ENCODE measurements around the gene TRIM8.
"Not testable (repeated sequence)": the region's sequence is repeated elsewhere in the genome, so short reads cannot be mapped to it uniquely, and the experiment has no call there.

Gene TRIM8

DNA sequence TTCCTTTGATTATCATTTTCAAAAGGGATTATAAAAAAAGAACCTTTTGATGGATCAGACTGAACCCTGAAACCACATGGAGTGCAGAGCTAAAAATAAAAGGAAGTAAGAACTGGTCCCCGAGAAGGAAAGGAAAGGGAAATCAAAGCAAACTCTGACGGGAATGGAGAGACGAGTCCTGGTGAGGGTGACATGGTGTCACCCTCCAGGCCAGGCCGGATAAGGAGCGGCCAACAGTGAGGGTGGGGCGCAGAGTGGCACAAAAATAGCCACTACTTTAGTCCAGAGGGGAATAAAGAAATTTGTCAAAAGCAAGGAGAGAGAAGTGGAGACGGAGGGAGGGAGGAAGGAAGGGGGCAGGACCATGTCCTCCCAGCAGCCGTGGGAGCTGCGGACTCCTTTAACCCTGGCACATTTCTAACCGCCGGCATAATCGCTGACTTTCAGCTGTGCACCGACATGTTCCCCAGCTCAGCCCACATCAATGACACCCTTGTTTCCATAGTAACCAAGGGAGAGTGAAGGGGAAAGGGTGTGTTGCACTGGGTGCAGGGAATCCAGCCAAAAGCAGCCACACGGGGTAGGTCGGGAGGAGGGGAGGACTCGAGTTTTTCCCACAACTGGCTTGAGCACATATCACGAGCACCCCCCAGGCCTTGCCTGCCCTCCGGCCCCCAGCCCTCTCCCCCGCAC lies 29.7 kb downstream of the TRIM8 start:
- DNase-seq: peak; percentile 52 to 55

DNA sequence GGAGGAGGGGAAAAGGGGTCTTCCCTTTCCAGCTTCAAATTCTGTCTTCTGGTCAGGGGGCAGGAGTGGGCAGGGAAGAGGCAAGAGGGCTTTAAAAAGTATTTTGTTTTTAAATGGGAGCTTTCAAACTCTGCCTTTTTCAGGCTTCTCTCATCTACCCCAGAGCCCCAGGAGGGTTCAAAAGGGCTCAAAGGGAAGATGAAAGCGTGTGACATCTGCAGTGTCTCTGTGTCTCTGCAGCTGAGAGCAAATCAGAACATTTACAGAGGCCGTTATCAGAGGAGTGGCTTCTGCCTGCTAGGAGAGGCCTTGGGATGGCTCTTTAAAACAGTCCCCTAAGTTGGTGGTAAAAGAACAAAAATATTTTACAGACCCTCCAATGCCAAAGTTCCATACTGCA lies 30.3 kb downstream of the TRIM8 start:
- no peak for DNase-seq

DNA sequence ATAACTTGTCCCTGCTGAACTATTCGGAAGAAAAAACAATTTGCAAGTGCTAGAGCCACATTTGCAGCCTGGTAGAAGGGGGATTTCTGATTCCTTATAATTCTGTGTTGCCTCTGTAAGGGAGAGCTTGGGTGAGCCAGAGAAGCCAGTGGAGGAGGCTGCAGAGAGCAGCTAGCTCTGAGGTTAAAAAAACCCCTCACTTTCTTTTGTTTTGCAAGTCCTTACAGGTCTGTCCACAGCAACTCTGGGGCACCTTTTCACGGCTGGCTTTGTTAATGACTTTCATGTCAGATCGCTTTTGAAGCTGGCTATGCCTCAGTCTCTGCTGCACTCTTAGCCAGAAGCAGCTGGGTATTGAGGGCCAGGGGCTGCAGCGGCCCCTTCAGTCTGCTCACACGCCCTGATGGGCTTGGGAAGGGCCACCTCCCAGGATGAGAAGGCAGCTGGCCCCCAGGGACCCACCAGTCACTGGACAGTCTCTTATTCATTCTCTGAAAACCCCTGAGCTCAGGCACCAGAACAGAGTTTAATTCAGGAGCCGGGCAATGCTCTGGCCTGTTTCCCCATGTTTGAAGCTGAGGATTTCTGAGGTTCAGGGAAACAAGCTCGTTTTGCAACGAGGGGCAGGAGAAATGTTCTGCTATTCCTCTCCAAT lies 30.9 kb downstream of the TRIM8 start:
- DNase-seq: no peak

DNA sequence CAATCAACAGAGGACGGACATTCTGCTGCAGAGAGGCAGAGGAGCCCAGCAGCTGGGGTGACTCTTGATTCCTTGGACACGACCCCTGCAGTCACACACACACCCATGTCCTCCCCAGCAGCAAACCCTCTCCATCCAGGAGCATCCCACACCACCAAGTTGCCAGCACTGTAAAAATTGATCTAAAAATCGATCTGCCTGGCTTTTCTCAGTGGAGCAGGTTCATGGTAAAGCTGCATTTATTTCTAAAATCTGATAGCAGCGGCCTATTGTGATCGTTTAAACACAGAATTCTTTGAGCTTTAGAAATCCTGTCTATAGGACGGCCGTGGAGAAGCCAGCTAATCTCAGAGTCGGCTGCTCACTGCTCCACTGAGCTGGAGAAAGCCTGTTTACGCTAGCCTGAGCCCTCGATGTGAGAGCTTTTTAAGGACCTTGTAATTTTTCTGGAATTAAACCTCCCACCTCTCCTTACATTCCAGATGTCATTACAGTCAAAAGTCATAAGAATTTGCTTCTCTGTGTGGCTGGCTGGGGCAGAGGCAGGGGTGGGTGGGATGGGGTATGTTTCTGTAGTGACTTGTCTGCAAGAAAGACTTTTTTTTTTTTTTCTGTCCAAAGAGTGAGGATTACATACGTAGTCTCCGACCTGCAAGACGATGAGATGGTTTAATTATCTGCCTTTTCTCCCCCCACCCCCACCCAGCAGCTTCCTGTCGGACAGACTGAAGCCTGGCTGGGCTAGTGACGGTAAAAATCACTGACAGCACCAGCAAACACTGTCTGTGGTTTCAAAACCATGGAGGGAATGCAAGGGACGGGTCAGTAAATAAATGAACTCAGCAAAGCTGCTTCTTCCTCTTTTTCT lies 31.6 kb downstream of the TRIM8 start:
- DNase-seq: no peak

DNA sequence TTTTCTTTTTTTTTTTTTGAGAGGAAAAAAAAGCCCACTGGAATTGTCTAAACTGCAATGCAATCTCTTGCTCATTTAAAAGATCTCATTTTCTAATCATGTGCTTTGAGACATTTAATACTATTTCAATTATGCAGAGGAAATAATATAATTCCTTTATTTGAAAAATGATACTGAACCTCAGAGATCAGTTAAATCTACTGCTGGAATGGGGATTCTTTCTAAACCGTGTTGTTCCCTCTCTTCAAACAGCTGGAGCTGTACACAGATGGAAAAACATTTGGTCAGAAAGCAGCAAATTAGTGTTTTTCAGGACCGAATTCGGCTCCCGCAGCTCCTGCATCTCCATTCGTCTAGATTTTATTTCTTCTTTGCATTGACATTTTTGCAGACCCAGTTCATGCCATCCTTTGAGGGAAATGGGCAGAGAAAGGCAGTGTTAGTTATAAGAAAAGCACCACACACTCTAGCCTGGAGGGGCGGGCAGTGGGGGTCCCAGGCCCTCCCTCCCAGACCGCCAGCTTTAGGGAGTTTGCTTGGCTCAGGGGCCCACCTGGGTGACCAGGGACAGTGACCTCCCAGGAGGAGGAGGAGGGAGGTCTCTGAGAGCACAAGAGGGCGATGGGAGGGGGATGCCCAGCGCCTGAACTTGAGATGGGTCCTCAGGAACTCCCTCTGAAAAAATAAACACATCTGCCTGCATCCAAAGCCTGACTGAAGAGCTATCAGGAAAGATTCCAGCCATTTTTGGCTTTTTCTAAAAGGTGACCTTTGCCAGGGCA lies 32.4 kb downstream of the TRIM8 start:
- DNase-seq: no peak

DNA sequence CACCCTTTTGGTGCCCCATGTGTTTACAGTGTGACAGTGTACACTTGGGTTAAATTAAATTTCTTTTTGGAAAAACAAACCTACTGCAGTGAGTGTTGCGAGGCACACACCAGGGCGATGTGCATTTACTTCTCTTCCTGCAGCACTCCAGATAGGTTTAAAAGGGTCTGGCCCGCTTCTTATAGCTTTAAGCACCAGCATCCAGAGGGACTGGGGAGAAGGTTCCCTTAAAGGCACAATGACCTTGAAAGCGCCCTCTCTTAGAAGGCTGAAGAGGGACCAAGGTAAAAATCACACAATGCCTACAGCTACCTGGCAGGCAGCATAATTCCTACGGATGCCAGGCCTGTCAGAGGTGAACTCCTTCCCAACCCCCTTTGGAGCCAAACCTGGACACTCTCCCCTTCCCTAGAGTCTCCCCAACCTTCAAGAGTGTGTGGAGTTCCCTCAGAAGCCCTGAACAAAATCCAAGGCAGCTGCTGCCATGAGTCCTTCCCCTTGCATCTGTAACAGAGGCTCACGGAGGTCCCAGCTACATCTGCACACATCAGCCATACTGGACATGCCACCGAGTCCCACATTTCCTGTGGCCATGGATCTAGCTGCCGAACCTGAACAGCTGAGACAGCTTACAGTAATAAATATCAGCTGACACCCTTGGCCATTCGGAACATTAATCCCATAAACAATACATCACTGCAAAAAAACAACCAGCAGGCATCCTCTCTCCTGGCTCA lies 33.2 kb downstream of the TRIM8 start:
- DNase-seq: no peak

DNA sequence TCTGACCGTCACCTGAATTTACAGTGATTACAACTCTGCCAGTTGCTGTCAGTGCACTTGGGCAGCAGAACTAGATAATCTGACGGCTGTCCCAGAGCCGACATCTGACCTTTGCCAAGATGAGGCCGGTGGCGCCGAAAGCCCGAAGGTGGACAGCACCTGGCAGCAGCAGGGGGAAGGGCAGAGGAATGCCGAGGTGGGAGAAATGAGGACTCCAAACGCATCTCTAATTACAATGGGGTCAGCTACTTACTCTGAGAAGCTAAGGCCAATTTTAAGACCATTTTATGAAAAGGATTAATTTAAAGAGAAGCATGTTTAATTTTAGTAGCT lies 33.8 kb downstream of the TRIM8 start:
- no peak for DNase-seq

DNA sequence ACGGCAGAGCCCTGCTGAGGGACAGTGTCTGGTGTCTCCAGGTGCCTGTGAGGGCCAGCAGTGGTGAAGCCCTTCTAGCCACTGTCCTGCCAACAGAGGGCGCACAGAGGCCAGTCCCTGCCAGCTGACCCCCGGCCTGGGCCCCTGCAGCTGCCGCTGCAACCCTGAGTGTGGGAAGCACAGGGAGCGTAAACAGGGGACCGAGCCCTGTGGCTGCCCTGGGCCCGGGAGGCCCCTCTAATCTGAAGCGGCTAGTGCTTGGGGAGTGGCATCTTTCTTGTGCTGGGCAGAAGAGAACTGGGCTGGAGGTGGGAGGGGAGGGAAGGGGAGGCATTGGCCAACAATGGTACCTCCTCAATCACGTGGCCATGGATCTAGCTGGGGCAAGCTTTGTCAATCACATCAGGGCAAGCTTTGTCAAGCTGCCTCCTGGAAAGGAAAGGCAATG lies 34.6 kb downstream of the TRIM8 start:
- DNase-seq: no peak

DNA sequence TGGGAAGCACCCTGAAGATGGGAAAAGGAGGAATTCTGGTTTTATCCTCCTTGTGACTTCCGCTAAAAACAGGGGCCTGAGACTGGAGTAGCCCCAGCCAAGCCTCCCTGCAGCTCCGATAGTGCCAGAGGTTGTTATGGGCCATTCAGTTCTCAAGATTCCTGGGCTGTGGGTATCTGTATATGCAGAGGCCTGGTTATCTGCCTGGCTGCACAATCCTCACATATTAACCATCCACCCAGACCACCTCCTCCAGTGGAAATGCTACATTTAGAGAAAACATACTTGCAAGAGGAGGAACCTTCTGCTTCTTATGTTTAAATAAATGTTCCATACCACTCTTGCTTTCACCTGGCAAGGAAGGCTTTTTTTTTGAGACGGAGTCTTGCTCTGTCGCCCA lies 35.3 kb downstream of the TRIM8 start:
- DNase-seq: no peak

DNA sequence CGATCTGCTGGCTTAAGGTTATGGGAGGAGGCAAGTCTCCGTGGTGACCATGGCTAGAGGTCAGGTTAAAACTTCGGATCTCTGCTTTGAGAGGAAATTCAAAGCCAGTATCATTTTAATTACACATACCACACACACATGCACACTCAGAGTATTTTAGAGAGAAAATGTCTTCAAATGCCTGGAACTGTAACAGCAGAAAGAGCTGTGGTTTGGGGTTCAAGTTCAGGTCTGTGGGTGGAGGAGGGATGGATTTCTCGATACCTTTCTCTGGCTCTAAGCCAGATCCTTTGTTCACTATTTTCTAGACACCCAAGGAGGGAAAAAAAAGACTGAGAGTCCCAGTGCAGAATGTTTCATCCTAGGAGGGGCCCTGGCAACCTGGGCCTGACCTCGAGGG lies 37.4 kb downstream of the TRIM8 start:
- DNase-seq: no peak

DNA sequence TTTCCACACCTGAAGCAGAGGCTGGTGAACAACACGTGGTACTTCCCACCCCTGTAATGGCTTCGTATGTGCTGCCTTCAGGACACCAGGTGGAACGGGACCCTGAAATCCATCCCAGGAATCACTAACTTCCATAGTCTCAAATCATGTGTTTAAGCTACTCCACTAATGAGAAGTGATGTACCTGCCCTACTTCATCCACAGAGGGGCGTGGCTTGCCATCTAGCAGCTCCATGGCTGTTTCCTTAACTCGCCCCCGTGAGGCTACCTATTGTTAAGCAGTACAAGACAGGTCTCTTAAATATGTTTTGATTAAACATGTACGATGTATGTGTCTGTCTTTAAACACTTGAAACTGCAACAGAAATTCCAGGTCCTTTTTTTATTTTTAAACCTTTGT lies 38.1 kb downstream of the TRIM8 start:
- DNase-seq: no peak

DNA sequence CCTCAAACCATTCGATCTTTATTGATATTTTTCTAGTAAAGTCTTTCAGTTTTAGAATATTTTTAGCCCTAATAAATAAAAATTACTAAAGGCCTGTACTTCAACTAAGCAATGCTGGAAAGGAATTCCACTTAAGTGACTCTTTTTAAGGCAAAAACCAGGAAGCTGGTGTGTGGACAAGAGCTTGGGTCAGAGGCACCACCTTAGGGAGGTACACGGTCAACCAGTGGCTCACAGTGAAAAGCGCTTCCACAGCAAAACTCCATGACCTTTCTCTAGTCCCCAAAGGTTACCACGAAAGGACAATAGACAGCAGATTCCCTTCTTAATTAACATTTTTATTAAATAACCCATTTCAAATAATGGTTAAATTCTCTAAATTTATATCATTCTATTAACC lies 38.7 kb downstream of the TRIM8 start:
- no peak for DNase-seq

DNA sequence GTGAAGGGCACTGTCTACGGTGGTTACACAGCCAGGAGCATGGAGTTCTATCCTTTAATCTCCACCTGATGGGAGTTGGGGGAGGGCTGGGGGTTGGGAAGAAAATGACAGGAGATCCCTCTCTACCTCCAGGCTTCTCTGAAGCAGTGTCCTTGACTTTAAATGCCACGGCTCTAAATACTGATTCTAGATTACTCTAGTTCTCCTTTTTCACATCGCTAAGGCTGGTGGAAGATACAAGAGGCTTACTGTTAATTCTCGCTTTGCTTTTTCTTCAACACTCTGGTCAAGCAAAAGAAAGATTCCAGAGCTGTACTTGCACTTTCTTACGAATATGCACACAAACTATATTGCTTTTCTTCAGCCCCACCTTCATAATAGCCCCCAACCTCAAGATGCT lies 39.5 kb downstream of the TRIM8 start:
- no peak for DNase-seq

DNA sequence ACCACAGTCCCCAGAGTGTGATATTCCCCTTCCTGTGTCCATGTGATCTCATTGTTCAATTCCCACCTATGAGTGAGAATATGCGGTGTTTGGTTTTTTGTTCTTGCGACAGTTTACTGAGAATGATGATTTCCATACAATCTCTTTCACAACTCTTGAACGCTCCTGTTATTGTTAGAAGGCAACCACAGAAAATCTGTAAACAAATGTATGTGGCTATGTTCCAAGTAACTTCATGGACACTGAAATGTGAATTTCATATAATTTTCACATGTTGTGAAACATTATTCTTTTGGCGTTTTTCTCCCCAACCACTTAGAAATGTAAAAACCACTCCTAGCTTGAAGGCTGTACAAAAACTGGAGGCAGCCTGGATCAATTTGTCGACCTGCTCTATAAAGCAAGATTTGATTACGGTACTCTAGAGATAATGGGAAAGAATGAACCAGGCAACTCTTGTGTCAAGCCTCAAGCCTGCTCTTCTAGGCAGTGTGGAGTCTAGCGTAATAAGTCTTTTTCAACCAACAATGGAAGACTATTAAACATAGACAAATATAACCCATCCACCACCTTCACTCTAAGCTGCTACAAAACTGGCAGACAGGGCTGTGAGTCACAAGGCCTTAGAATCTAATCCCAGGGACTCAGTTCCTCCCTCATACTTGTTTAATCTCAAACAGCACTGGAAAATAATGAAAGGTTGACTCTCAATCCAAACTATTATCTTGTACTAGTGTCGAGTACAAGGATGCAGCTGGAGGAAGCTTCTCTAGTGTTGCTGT lies 47.2 kb downstream of the TRIM8 start:
- no peak for DNase-seq

DNA sequence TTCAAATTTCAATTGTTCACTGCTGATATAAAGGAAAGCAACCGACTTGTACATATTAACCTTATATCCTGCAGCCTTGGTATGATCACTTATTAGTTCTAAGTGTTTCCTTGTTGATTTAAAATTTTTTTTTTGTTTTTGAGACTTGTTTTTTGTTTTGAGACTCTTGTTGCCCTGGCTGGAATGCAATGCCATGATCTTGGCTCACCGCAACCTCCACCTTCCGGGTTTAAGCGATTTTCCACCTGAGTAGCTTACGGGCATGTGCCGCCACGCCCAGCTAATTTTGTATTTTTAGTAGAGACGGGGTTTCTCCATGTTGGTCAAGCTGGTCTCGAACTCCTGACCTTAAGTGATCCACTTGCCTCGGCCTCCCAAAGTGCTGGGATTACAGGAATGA lies 51.1 kb downstream of the TRIM8 start:
- DNase-seq: not testable (repeated sequence)

DNA sequence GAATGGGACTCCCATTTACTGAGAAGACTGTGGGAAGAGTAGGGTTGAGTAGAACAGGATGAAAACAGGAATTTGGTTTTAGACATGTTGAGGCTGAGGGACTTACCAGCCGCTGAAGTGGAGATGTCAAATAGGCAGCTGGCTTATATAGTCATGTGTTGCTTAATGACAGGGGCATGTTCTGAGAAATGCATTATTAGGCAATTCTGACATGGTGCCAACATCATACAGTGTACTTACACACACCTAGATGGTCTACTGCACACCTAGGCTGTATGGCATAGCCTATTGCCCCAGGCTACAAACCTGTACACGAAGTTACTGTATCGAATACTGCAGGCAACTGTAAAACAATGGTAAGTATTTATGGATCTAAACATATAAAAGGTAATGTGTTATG lies 52.5 kb downstream of the TRIM8 start:
- DNase-seq: no peak

DNA sequence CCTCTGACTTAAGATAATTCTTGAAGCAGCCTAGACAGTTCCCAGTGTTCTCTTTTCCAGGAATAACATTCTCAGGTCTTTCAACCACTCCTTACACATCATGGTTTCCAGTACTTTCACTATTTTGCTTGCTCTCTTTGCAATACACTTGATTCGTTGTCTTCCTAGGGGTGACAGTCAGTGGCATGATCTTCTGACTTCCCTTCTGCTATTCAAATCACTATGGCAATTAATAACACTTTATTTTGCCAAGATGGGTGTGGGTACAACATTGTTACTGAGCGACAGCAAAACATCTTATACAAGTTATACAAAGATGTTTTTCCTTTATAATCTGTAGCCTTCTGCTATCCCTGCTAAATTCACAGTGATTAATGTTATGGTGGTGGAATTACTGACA lies 54.6 kb downstream of the TRIM8 start:
- no peak for DNase-seq

DNA sequence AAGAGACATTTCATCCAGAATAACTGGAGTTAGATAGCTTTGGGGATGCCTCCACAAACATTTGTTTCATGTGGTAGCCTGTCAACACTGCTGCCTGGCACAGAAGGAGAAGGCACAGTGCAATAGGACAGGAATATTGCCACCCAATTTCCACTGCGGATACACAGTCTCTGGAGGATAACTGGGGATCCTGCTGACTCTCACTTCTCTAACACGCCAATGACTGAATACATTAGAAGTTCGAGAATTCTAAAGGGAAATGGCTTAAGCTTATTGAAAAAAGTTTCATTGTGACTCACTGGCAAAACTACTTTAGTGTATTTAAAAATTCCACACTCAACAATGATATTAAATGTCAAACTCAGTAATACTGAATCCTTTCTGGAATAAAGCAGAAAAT lies 57.0 kb downstream of the TRIM8 start:
- DNase-seq: no peak

DNA sequence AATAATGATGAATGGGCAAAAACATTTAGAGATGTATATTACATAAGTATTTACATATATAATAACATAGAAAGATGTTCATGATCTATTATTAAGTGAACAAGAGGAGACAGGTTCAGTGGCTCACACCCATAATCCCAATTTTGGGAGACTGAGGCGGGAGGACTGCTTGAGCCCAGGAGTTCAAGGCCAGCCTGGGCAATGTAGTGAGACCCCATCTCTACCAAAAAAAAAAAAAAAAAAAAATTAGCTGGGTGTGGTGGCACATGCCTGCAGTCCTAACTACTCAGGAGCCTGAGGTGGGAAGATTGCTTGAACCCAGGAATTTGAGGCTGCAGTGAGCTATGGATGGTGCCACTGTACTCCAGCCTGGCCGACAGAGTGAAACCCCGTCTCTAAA lies 57.5 kb downstream of the TRIM8 start:
- no peak for DNase-seq

DNA sequence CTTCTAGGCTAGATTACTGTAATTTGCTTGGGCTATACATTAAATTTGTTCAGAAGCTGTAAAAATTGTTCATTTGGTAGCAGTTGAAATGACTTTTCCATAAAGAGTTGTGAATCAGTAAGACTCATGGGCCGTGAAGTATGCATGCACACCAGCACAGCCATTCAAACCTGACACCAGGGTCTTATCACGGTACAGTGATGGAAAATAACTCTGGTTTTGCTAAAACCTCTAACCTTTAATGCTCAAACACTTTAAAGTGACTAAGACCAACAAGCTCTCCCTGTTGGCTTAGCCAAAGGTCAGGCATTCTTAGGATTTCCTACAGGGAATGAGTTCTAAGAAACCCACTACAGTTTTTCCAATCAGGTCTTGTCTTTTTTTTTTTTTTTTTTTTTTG lies 58.5 kb downstream of the TRIM8 start:
- DNase-seq: no peak

DNA sequence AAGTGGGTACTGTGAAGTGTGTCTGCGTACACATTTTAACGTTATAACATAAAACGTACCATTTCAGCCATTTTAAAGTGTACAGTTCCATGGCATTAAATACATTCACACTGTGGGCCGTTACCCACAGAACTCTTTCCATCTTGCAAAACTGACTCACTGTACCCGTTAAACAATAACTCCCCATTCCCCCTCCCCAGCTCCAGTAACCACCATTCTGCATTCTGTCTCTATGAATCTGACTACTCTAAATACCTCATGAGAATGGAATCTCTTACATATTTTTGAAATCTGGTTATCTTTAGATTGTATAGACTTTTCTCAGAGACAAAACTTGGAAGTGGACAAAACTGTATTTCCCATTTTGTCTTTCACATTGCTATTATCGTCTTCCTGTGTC lies 60.6 kb downstream of the TRIM8 start:
- no peak for DNase-seq

DNA sequence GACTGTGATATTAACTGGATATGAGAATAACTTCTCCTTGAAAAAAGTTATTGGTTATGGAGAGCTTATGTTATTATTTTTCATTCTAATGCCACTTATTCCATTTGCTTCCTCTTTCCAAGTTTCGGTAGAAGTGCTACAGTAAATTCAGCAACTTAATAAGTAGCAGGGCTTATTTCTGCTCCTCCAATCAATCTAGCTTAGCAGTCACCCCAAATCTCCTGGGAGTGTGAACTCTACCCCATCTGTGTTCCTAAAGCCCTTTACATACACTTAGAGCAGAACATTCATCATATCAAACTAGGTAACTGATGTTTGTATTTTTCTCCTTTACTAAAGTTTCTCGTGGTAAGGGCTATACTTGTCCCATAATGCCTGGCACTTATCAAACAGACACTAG lies 61.3 kb downstream of the TRIM8 start:
- DNase-seq: no peak

Measured in activated CD4-positive, alpha-beta T cell treated with anti-CD3 and anti-CD28 coated beads, Interleukin-2, amount 50 U/mL, for 4 hours (primary cell).